NCI-H187 (cell line): ENCODE results near the gene FOXE3.

Experiments
- DNase-seq, 2 experiments: peaks; one replicate each; lab custom pipeline; 2025; lab: John Stamatoyannopoulos, UW

Gene FOXE3

DNA sequence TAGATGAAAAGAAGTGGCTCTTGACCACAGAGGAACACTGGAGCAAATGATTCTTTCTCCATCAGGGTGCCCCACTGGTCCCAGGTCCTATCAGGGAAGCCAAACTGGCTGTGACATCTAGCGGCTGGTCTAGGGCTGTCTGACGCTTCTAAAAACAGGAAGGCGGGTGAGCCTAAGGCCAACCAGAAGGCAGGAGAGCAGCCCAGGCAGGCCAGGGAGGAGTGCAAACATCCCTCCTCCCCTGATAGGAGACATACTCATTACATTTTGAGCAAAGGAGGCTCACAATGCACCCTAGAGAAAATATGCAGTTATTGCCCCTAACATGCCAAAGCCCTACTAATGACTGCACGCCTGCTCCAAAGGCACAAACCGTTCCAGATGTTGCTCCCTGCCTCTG lies 10.4 kb upstream of the FOXE3 start:
- no peak for DNase-seq

- no peak for DNase-seq
These were observed 9.1 kb upstream of the FOXE3 start for GRCh38 chr1:47406966-47407365.

DNA sequence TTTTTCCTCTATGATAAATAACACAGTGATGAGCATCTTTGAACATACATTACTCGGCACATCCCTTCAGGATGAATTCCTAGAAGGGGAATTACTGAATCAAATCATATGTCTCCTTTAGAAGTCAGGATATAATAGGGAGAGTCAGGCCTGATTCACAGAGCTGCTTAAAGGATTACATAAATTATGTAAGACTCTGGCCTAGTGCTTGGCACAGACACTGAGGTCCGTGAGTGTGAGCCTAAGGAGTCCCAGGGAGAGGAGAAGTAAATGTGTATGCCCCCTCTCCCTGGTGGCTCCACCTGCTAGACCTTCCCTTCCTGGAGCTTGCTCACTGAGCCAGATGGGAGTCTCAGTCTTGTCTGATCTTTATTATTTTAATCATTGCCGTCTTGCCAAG lies 8.6 kb upstream of the FOXE3 start:
- DNase-seq = no peak

DNA sequence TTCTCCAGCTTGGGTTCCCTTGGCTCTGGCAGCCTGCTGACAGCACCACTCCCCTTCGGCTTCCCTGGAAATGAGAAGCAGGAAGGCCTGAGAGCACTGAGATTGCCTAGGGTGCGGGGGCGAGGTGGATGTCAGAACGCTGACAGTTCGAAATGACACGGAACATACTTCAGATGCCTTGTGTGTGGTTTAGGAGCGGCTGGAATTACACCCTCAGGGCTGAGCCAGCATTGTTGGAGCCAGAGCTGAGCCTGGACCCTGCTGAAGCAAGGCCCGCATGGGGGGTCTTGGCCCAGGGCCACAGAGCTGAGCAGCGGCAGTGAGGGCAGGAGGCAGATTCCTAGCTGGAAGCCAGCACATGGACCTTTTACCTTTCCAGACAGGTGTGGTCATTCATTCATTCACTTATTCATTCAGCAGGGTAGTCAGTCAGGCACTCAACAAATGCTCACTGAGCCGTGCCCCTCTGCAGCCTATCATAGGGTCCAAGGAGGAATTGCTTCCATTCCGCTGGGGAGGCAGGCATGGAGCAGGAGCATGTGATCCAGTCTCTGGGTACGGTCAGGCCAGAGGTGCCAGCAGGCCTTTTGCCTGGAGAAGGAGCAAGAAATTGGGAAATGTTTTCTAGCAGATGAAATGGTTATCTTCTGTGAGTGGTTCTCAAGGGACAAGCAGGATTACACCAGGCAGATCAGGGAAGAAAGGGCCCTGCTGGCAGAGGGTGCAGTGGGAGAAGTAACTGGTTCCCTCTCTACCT lies 6.6 kb upstream of the FOXE3 start:
- no peak for DNase-seq

GRCh38 chr1:47410068-47410455 lies 6.0 kb upstream of the FOXE3 start:
- DNase-seq = no peak

GRCh38 chr1:47411436-47411835 lies 4.6 kb upstream of the FOXE3 start:
- DNase-seq = no peak

GRCh38 chr1:47412437-47412836 lies 3.6 kb upstream of the FOXE3 start:
- no peak for DNase-seq

DNA sequence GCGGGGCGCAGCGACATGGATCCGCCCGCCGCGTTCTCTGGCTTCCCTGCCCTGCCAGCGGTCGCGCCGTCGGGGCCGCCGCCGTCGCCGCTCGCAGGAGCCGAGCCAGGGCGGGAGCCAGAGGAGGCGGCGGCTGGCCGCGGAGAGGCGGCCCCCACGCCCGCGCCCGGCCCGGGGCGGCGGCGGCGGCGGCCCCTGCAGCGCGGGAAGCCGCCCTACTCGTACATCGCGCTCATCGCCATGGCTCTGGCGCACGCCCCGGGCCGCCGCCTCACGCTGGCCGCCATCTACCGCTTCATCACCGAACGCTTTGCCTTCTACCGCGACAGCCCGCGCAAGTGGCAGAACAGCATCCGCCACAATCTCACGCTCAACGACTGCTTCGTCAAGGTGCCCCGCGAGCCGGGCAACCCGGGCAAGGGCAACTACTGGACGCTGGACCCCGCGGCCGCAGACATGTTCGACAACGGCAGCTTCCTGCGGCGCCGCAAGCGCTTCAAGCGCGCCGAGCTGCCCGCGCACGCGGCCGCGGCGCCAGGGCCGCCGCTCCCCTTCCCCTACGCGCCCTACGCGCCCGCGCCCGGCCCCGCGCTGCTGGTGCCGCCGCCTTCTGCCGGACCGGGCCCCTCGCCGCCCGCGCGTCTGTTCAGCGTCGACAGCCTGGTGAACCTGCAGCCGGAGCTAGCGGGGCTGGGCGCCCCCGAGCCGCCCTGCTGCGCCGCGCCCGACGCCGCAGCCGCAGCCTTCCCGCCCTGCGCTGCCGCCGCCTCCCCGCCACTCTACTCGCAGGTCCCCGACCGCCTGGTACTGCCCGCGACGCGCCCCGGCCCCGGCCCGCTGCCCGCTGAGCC lies 459 bp downstream of the FOXE3 start:
- DNase-seq = no peak

- DNase-seq = no peak
These were observed 1.3 kb downstream of the FOXE3 start for GRCh38 chr1:47417170-47418044.

- no peak for DNase-seq
These were observed 2.0 kb downstream of the FOXE3 start for GRCh38 chr1:47418122-47418521.

GRCh38 chr1:47418681-47419325 lies 2.7 kb downstream of the FOXE3 start:
- no peak for DNase-seq

DNA sequence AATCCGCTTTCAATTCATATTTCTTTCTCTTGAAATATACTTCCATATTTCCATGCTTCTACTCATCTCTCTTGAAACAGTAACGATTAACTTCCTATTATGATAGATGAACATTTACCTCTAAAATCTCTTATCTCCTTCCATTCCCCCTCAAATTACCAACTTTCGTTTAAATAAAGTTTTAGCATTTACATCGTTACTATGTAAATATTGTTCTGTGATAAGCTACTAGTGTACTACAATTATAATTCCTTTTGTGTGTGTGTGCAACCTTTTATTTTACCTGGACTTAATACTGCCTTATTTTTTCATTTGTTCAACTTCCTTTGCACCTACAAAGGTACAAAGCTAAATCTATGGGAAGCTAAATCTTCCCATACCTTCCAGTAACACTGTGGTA lies 4.5 kb downstream of the FOXE3 start:
- no peak for DNase-seq

DNA sequence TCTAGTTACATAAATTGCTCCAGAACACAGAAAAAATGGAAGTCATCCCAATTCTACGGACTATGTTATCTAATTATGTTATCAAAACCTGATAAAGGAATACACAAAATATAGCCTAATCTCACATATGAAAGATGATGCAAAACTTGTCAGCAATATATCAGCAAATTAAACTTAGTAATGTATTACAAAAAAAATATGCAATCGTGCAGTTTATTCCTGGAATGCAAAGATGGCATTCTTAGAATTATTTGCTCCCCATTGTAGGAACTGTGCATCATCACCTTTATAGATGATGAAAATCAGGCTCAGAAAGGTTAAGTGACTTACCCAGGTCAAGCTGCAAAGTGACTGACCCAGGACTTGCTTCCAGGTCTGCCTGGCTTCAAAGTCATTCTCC lies 7.8 kb downstream of the FOXE3 start:
- DNase-seq = no peak

DNA sequence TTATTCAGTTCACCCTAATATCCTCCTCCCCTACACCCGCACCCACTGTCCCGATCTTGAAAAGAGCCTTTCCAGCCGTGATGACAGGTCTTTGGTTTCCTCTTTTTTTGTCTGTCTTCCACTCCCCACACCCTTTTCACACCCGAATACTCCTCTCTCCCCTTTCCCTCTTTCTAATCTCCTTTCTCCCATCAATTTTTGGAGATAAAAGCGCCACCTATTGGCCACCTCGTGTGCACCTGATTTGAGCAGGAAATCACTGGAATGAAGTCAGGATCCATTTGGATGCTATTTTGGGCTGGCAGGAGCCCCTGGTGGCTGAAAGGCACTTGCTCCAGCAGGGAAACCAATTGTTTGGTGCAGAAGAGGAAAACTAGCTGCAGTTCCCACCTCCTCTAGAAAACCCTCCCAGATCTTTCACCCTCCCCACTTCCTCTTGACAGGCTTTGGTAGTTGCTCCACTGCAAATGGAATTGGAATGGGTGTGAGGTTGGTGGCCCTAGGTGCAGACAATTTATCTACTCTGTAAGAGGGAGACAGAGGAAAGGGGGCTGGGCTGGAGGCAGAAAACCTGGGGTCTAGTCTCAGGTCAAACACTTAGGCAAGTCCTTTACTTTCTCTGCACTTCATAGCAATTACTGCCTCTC lies 8.4 kb downstream of the FOXE3 start:
- DNase-seq = peak in 1 of 2 experiments; percentile 7

GRCh38 chr1:47431534-47431933 lies 15.4 kb downstream of the FOXE3 start:
- no peak for DNase-seq

DNA sequence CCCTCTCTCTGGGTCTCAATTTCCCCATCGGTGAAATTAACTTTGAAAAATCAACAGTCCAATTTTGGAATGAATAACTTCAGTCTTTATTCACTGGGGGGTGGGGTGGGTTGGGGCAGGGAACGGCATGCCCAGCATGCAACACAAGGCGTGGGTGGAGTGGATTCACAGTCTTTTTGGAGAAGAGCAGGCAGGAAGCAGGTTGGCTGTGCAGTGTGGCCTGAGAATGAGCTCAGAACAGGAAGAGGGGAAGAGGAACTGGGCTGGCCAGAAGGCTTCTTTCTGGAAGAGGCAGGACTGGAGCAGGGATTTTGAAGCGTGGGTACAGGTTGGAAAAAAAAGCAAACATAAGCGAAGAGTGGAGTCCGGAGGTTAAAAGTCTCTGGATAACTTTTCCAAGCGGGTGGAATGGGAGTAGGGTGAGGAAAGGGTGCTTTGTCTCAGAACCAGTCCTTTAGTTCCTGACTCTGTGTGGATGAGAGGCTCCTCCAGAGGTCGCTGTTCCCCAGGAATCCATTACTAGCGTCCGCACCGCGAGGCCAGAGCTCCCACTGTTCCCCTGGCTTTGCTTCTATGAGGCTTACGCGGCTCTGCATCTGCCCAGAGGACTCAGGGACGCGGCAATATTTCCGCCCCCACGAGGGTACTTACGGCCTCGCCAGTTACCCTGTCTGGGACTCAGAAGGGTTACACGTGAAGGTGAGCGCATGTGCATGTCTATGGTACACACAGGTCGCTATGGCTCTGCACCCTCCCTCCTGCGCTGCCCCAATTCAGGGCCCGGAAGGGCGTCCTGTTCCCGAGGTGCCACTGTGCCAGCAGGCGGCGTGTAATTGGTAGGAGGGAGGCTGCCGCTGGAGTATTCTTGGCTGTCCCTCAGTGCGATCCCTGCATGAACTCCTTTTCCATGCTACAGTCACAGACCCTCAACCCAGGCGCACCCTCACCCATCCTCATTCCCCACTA lies 16.3 kb downstream of the FOXE3 start:
- no peak for DNase-seq

GRCh38 chr1:47433037-47433421 lies 16.9 kb downstream of the FOXE3 start:
- DNase-seq = no peak

DNA sequence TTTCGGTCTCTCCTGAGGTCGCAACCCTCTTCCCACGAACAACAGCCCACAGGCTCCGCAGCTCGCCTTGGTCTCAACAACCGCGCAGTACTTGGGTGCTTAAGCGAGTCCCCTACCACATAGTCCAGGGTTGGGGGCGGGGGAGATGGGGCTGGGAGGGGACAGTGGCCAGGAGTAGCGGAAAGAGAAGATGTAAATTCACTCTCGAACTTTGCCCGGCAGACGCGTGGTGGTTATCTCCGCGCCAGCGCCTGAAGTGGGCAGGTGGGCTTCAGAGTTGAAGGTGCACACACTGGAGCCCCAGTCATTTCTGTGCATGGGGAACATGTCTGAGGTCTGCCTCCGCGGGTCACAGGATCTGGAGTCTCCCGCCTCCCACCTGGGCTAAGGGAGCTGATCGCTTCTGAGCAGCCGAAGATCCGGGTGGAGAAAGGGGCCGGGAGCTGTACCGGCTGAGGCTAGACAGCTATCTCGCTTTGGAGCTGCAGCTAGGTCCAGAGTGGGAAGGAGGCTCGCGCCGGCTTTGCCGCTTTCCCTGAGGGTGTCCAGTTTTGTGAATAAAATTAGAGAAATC lies 17.5 kb downstream of the FOXE3 start:
- no peak for DNase-seq

- DNase-seq = no peak
These were observed 18.2 kb downstream of the FOXE3 start for GRCh38 chr1:47434051-47434842.
